Rectal smooth muscle tissue (tissue), 1 donor: ENCODE results near the gene MED17.
"Not testable (repeated sequence)": the region's sequence is repeated elsewhere in the genome, so short reads cannot be mapped to it uniquely, and the experiment has no call there.

Experiments
- H3K27ac ChIP-seq: one replicate; pipeline ENCODE4 v1.7.0; 2013; ENCODE audit warnings: low read depth, low read length, inconsistent platforms
- H3K27me3 ChIP-seq: one replicate; pipeline ENCODE4 v1.7.0; 2013; ENCODE audit warnings: low read length; ENCODE audit not compliant: control insufficient read depth, insufficient read depth
- H3K36me3 ChIP-seq: one replicate; pipeline ENCODE4 v1.7.0; 2013; ENCODE audit warnings: low read length; ENCODE audit not compliant: control insufficient read depth, insufficient read depth
- H3K4me1 ChIP-seq: one replicate; pipeline ENCODE4 v1.7.0; 2013; ENCODE audit warnings: low read length; ENCODE audit not compliant: control insufficient read depth, insufficient read depth
- H3K4me3 ChIP-seq: one replicate; pipeline ENCODE4 v1.7.0; 2013; ENCODE audit warnings: low read length
- H3K9ac ChIP-seq: one replicate; pipeline ENCODE4 v1.7.0; 2013; ENCODE audit warnings: low read length

The MED17 gene

DNA sequence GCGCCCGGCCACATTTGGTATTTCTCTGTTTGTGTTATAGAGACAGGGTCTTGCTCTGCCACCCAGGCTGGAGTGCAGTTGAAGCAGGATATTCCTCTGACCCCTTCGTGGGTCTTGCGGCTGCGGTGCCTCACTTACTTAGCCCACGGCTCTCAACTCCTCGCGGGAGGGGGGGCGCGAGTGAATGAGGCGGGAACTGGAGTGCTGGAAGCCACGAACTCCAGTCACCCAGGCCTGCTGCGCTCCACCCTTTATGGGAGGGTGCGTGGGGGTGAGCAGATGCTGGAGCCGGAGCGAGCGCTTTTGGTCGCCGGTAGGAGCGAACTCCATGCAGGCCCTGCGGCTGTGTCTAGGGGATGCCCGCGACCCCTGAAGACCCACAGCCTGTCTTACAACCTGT lies 40.8 kb upstream of the MED17 start:
- Histone ChIP-seq H3K36me3 (peaks cover 11% of the 10 kb centered on the region), H3K9ac (no peak overlapping the region), H3K4me1 (peaks cover 18% of the 10 kb centered on the region), H3K27ac (no peak overlapping the region), H3K27me3 (no peaks in the 10 kb centered on the region), H3K4me3 (no peak overlapping the region)

DNA sequence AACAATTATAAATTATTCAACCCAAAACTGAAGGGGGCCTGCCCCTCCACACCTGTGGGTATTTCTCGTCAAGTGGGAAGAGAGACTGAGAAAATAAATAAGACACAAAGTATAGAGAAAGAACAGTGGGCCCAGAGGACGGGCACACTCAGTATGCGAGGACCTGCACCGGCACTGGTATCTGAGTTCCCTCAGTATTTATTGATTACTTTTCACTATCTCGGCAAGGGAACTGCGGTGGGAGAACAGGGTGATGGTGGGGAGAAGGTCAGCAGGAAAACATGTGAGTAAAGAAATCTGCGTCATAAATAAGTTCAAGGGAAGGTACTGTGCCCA lies 39.4 kb upstream of the MED17 start:
- no peak overlapping the region for H3K9ac ChIP-seq
- H3K4me1 ChIP-seq, result peaks cover 8% of the 10 kb centered on the region
- no peaks in the 10 kb centered on the region for H3K27me3 ChIP-seq
- H3K36me3 ChIP-seq, result peaks cover 5% of the 10 kb centered on the region
- H3K4me3 ChIP-seq, result no peak overlapping the region
- peak overlapping the region; percentile 52 for H3K27ac ChIP-seq

DNA sequence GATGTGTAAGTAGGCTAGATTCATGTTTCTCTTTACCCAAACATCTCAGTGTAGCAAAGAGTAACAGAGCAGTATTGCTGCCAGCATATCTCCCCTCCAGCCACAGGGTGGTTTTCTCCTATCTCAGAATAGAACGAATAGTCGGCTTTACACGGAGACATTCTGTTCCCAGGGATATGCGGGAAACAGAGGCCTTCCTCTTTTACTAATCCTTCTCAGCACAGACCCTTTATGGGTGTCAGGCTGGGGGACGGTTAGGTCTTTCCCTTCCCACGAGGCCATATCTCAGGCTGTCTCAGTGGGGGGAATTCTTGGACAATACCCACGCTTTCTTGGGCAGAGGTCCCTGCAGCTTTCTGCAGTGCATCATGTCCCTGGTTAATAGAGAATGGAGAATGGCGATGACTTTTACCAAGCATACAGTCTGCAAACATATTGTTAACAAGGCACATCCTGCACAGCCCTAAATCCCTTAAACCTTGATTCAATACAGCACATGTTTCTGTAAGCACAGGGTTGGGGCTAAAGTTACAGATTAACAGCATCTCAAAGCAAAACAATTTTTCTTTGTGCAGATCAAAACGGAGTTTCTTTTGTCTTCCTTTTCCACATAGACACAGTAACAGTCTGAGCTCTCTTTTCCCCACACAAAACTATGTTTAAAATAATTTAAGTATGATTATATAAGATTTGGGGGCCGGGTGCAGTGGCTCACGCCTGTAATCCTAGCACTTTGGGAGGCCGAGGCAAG lies 38.9 kb upstream of the MED17 start:
- H3K27me3 ChIP-seq, H3K4me1 ChIP-seq, H3K36me3 ChIP-seq, H3K9ac ChIP-seq, H3K4me3 ChIP-seq: not testable (repeated sequence)
- peak overlapping the region; percentile 52 for H3K27ac ChIP-seq

- H3K4me3 ChIP-seq, result no peak overlapping the region
- no peaks in the 10 kb centered on the region for H3K4me1 ChIP-seq
- H3K27ac ChIP-seq, result no peak overlapping the region
- no peak overlapping the region for H3K9ac ChIP-seq
- H3K27me3 ChIP-seq, result no peaks in the 10 kb centered on the region
- peaks cover 5% of the 10 kb centered on the region for H3K36me3 ChIP-seq
Measured at GRCh38 chr11:93746101-93746500, 38.0 kb upstream of the MED17 start.

GRCh38 chr11:93747122-93747521 lies 37.0 kb upstream of the MED17 start:
- no peak overlapping the region for H3K27ac ChIP-seq
- H3K4me3 ChIP-seq, result no peak overlapping the region
- H3K9ac ChIP-seq, result no peak overlapping the region
- H3K36me3 ChIP-seq, result peaks cover 2% of the 10 kb centered on the region
- H3K27me3 ChIP-seq, result no peaks in the 10 kb centered on the region
- no peaks in the 10 kb centered on the region for H3K4me1 ChIP-seq

DNA sequence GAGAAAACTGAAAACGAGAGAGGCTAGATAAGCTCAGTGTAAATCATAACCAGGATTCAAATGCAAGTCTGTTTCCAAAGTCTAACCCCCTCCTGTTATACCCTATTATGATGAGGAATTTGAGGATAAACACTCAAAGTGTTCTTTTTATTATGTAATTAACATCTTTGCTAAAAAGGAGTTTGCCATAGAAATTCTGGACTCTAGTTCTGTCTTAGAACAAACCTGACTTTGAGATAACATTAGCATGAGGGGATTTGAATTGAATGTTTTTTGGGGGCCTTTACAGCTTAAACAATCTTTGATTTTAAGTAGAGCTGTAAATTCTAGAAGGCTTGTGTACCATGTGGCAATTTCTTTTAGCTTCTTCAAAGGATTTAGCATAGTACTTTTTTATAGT lies 33.1 kb upstream of the MED17 start:
- no peaks in the 10 kb centered on the region for H3K4me1 ChIP-seq
- H3K4me3 ChIP-seq, result no peak overlapping the region
- no peak overlapping the region for H3K27ac ChIP-seq
- peaks cover 5% of the 10 kb centered on the region for H3K36me3 ChIP-seq
- no peaks in the 10 kb centered on the region for H3K27me3 ChIP-seq
- H3K9ac ChIP-seq, result no peak overlapping the region

DNA sequence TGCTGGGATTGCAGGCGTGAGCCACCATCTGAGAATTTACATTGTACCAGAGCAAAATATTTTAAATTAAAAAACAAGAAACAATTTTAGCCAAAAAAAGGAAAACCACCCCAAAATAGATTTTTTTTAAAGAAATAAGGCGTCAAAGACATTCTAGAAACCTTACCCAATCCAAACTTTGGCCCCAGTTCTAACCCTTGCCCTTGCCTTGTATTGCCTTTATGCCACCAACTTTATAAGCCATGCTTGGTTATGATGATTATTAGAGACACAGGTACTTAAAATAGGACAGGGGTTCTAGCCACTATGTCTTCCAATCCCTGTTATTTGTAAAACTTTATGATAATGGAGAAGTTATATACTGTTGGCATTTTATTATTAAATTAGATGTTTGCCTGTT lies 30.8 kb upstream of the MED17 start:
- Histone ChIP-seq H3K4me1 (no peaks in the 10 kb centered on the region), H3K36me3 (peaks cover 16% of the 10 kb centered on the region), H3K27me3 (no peaks in the 10 kb centered on the region), H3K9ac (no peak overlapping the region), H3K4me3 (no peak overlapping the region), H3K27ac (no peak overlapping the region)

GRCh38 chr11:93756748-93757147 lies 27.3 kb upstream of the MED17 start:
- Histone ChIP-seq H3K4me1 (no peaks in the 10 kb centered on the region), H3K27ac (no peak overlapping the region), H3K36me3 (peaks cover 29% of the 10 kb centered on the region), H3K27me3 (no peaks in the 10 kb centered on the region), H3K4me3 (no peak overlapping the region), H3K9ac (no peak overlapping the region)

- H3K27ac ChIP-seq, result no peak overlapping the region
- no peaks in the 10 kb centered on the region for H3K27me3 ChIP-seq
- H3K4me3 ChIP-seq, result no peak overlapping the region
- peaks cover 29% of the 10 kb centered on the region for H3K36me3 ChIP-seq
- H3K9ac ChIP-seq, result no peak overlapping the region
- H3K4me1 ChIP-seq, result no peaks in the 10 kb centered on the region
Measured at GRCh38 chr11:93757301-93757700, 26.8 kb upstream of the MED17 start.

- Histone ChIP-seq H3K27ac (no peak overlapping the region), H3K27me3 (no peaks in the 10 kb centered on the region), H3K36me3 (peaks cover 29% of the 10 kb centered on the region), H3K4me3 (no peak overlapping the region), H3K9ac (no peak overlapping the region), H3K4me1 (no peaks in the 10 kb centered on the region)
Measured at GRCh38 chr11:93757924-93758865, 25.9 kb upstream of the MED17 start.

DNA sequence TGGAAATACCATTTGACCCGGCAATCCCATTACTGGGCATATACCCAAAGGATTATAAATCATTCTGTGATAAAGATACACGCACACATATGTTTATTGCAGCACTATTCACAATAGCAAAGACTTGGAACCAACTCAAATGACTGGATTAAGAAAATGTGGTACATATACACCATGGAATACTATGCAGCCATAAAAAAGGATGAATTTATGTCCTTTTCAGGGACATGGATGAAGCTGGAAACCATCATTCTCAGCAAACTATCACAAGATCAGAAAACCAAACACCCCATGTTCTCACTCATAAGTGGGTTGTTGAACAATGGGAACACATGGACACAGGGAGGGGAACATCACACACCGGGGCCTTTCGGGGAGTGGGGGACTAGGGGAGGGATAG lies 25.0 kb upstream of the MED17 start:
- not testable (repeated sequence) for H3K9ac ChIP-seq, H3K27me3 ChIP-seq
- peaks cover 31% of the 10 kb centered on the region for H3K36me3 ChIP-seq

GRCh38 chr11:93761910-93762309 lies 22.2 kb upstream of the MED17 start:
- no peak overlapping the region for H3K4me3 ChIP-seq
- no peak overlapping the region for H3K27ac ChIP-seq
- peaks cover 25% of the 10 kb centered on the region for H3K36me3 ChIP-seq
- no peak overlapping the region for H3K9ac ChIP-seq
- no peaks in the 10 kb centered on the region for H3K4me1 ChIP-seq
- no peaks in the 10 kb centered on the region for H3K27me3 ChIP-seq

More for the DNA sequence above, 25.0 kb upstream of the MED17 start:
- H3K4me1 ChIP-seq, H3K27ac ChIP-seq, H3K4me3 ChIP-seq: not testable (repeated sequence)
